ENCODE data around the gene TTC12. TPM values are rescaled to one million over a fixed set of nuclear protein-coding genes. Genes with fewer than 3 reads are reported as not detected.
A peak's percentile ranks its signal among the peaks of the same experiment; 100 is the strongest.

Gene TTC12
- polyA plus RNA-seq, 1 donor (not counting 4 experiments of a cell fraction or from before 2014, with no cell fraction given) = 27.3 TPM

- no peaks in the 10 kb centered on the region for H3K9me1 ChIP-seq (ENCODE audit: control insufficient read depth, extremely low read depth, insufficient read depth, low read length)
- H3K36me3 ChIP-seq (ENCODE audit: control insufficient read depth in 2 of 2, extremely low read depth in 1 of 2, insufficient read depth in 2 of 2, low read length in 2 of 2) = no peaks in the 10 kb centered on the region
- H3K4me1 ChIP-seq (ENCODE audit: control insufficient read depth, extremely low read depth, insufficient read depth, low read length) = peaks cover 44% of the 10 kb centered on the region
- H3K27ac ChIP-seq (ENCODE audit: control insufficient read depth, insufficient read depth, low read length) = peak overlapping the region; percentile 45
- no peaks in the 10 kb centered on the region for H3K79me2 ChIP-seq (ENCODE audit: control insufficient read depth, insufficient read depth, low read length)
- H3K27me3 ChIP-seq (ENCODE audit: control insufficient read depth, extremely low read depth, insufficient read depth, low read length) = no peaks in the 10 kb centered on the region
- FAIRE-seq (no peak), DNase-seq (ENCODE audit: low read depth, low spot score) (no peak)
- H3K4me2 ChIP-seq (ENCODE audit: control insufficient read depth, extremely low read depth, insufficient read depth, low read depth, low read length) = no peak overlapping the region
- dilution Hi-C loops (cut with MboI; ENCODE audit: extremely low pct_ligation_motif_present, low sequenced_read_pairs) = no loop called here
- H2AFZ ChIP-seq (ENCODE audit: control insufficient read depth, low read length) = no peak overlapping the region
- no peak overlapping the region for H3K4me3 ChIP-seq (ENCODE audit: control insufficient read depth in 2 of 3, extremely low read depth in 1 of 3, insufficient read depth in 2 of 3, low read depth in 1 of 3, low read length in 3 of 3)
- H4K20me1 ChIP-seq (ENCODE audit: control insufficient read depth, extremely low read depth, insufficient read depth, low read length) = no peaks in the 10 kb centered on the region
- H3K9ac ChIP-seq (ENCODE audit: control insufficient read depth, extremely low read depth, insufficient read depth, low read length) = no peak overlapping the region
- H3K9me3 ChIP-seq (ENCODE audit: control insufficient read depth, low read depth, low read length) = no peaks in the 10 kb centered on the region
- TF ChIP-seq EZH2 (IDR thresholded peaks at IDR 0.05; ENCODE audit: low read length) = no peak
- TF ChIP-seq CTCF (optimal IDR thresholded peaks at IDR 0.05 in 1 of 3, IDR thresholded peaks at IDR 0.05 in 1 of 3, conservative IDR thresholded peaks at IDR 0.05 in 1 of 3; ENCODE audit: extremely low read depth in 1 of 3, insufficient read depth in 2 of 3, low read length in 3 of 3) = no peak
Observed at GRCh38 chr11:113373981-113374560, 59.7 kb downstream of the TTC12 start.

- H4K20me1 ChIP-seq (ENCODE audit: control insufficient read depth, extremely low read depth, insufficient read depth, low read length) = no peaks in the 10 kb centered on the region
- H3K79me2 ChIP-seq (ENCODE audit: control insufficient read depth, insufficient read depth, low read length) = no peaks in the 10 kb centered on the region
- H3K27me3 ChIP-seq (ENCODE audit: control insufficient read depth, extremely low read depth, insufficient read depth, low read length) = no peaks in the 10 kb centered on the region
- no peaks in the 10 kb centered on the region for H3K9me3 ChIP-seq (ENCODE audit: control insufficient read depth, low read depth, low read length)
- dilution Hi-C loops (cut with MboI; ENCODE audit: extremely low pct_ligation_motif_present, low sequenced_read_pairs) = no loop called here
- H3K4me3 ChIP-seq (ENCODE audit: control insufficient read depth in 2 of 3, extremely low read depth in 1 of 3, insufficient read depth in 2 of 3, low read depth in 1 of 3, low read length in 3 of 3) = no peak overlapping the region
- no peaks in the 10 kb centered on the region for H3K36me3 ChIP-seq (ENCODE audit: control insufficient read depth in 2 of 2, extremely low read depth in 1 of 2, insufficient read depth in 2 of 2, low read length in 2 of 2)
- H3K4me2 ChIP-seq (ENCODE audit: control insufficient read depth, extremely low read depth, insufficient read depth, low read depth, low read length) = no peak overlapping the region
- peaks cover 46% of the 10 kb centered on the region for H3K4me1 ChIP-seq (ENCODE audit: control insufficient read depth, extremely low read depth, insufficient read depth, low read length)
- no peaks in the 10 kb centered on the region for H3K9me1 ChIP-seq (ENCODE audit: control insufficient read depth, extremely low read depth, insufficient read depth, low read length)
- H3K9ac ChIP-seq (ENCODE audit: control insufficient read depth, extremely low read depth, insufficient read depth, low read length) = no peak overlapping the region
- no peak overlapping the region for H3K27ac ChIP-seq (ENCODE audit: control insufficient read depth, insufficient read depth, low read length)
- no peak for DNase-seq (ENCODE audit: low read depth, low spot score)
- TF ChIP-seq EZH2 (IDR thresholded peaks at IDR 0.05; ENCODE audit: low read length) = no peak
- TF ChIP-seq CTCF (optimal IDR thresholded peaks at IDR 0.05 in 1 of 3, IDR thresholded peaks at IDR 0.05 in 1 of 3, conservative IDR thresholded peaks at IDR 0.05 in 1 of 3; ENCODE audit: extremely low read depth in 1 of 3, insufficient read depth in 2 of 3, low read length in 3 of 3) = no peak
- no peak for FAIRE-seq
- no peak overlapping the region for H2AFZ ChIP-seq (ENCODE audit: control insufficient read depth, low read length)
Observed at GRCh38 chr11:113375402-113375801, 61.0 kb downstream of the TTC12 start.

Measured in keratinocyte (primary cell).